ENCODE data around the gene SEPTIN3.

- TF ChIP-seq CTCF (IDR thresholded peaks at IDR 0.05; ENCODE audit: low read depth, low read length) (no peak), EZH2phosphoT487 (IDR thresholded peaks at IDR 0.05; ENCODE audit: low read depth) (no peak)
Observed at GRCh38 chr22:41978732-41979131, 9.5 kb downstream of the SEPTIN3 start.

All from OCI-LY3 (cell line).